Stimulated activated CD4-positive, alpha-beta T cell treated with anti-CD3 and anti-CD28 coated beads, TNF-alpha, amount 100 ng/mL, for 4 hours (primary cell): ENCODE data around the gene MLLT10.

Experiments
- DNase-seq, 3 experiments: peaks; one replicate each; pipeline ENCODE4 v3.0.0-alpha.2; 2020; ENCODE audit warnings: low read depth in 3 of 3

MLLT10 gene

DNA sequence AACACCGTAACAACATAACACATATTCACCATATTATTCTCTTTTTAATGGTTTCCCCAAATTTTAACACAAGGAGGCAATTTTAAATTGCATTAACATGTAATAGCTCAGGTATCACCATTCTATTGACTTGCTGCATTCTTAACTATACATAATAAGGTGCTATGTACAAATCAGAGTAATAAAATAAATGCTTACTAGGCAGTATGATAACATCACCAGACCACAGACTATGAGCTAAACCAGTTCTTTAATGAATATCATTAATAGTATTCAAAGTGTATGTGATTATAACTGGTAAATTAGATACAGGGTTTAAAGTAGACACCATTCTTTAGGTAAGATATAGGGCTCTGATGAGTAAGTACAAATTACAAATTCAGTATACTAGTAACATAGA is 242.9 kb downstream of the MLLT10 start:
- DNase-seq: no peak

DNA sequence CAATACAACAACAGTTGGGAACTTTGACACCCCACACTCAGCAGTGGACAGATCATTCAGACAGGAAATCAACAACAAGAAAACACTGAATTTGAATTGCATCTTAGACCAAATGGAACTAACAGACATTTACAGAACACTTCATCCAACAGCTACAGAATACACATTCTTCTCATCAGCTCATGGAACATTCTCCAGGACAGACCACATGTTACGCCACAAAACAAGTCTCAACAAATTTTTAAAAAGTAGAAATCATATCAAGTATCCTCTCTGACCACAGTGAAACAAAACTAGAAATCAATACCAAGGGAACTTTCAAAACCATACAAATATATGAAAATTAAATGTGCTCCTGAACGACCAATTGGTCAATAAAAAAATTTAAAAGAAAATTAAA is 257.2 kb downstream of the MLLT10 start:
- no peak for DNase-seq
